Measurements from ENCODE around the gene DNMT1. TPM values are rescaled to one million over a fixed set of nuclear protein-coding genes. Genes with fewer than 3 reads are reported as not detected.
"Not testable (repeated sequence)": the region's sequence is repeated elsewhere in the genome, so short reads cannot be mapped to it uniquely, and the experiment has no call there.

The DNMT1 gene
- total RNA-seq, result 53.0 TPM

DNA sequence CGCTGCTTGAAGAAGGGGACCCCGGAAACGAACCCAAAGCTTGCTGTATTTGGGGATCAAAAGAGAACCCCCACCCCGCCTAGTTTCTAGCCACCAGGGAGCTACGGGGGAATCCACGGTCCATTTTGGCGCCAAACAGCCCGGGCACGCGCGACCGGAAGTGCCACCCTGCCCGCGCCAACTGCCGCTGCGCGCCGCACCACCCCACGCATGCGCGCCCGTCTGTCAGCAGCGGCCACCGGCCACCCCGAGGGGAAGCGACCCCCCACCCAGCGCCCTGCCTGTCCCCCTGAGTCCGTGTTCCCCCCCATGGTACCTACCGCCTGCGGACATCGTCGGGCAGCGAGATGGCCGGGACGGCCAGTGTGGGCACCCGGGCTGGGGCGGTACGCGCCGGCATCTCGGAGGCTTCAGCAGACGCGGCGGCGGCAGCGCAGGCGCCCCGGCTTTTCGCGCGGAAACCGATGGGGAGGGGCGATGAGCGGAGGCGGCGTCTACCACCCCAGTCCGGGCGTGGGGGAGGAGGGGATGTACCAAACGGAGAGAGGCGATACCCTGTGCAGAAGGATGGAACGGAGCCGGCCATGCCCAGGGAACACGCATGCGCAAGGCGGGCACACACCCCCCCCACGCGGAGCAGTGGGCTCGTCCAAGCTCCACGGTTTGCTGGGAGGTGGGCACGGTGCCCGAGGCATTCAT, at the start of gene DNMT1:
Gene DNMT1 (minus strand): TSS at position 454 of the 699 bp plus-strand sequence. CDS start 54 bp downstream, at position 400.
- no peaks in the 10 kb centered on the region for H3K9me3 ChIP-seq (ENCODE audit: low read depth, low read length)
- no peaks in the 10 kb centered on the region for H3K27me3 ChIP-seq (ENCODE audit: insufficient read depth, low read length)
- peaks cover 49% of the 10 kb centered on the region for H3K4me1 ChIP-seq (ENCODE audit: insufficient read depth, low read length)
- H3K4me3 ChIP-seq (ENCODE audit: low read length), result peak within 1 kb of the TSS; percentile 90

DNA sequence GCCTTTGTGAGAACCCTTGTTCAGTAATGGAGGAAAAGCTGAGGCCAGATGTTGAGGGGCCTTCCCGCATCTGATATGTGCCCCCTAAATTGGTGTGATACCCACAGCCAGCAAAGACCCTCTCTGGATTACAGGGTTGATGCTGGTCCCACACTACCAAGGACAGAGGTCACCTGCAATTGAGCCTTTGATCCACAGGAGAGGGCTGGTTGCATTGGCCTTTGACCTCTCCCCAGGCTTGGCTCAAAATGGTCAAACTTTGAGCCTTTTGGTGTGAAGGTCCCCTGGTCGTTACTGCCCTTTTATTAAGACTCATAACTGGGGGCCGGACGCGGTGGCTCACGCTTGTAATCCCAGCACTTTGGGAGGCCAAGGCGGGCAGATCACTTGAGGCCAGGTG, 48.9 kb upstream of the DNMT1 start:
- no peaks in the 10 kb centered on the region for H3K4me1 ChIP-seq (ENCODE audit: insufficient read depth, low read length)
- no peaks in the 10 kb centered on the region for H3K9me3 ChIP-seq (ENCODE audit: low read depth, low read length)
- H3K27me3 ChIP-seq (ENCODE audit: insufficient read depth, low read length), result no peaks in the 10 kb centered on the region
- no peak overlapping the region for H3K4me3 ChIP-seq (ENCODE audit: low read length)

DNA sequence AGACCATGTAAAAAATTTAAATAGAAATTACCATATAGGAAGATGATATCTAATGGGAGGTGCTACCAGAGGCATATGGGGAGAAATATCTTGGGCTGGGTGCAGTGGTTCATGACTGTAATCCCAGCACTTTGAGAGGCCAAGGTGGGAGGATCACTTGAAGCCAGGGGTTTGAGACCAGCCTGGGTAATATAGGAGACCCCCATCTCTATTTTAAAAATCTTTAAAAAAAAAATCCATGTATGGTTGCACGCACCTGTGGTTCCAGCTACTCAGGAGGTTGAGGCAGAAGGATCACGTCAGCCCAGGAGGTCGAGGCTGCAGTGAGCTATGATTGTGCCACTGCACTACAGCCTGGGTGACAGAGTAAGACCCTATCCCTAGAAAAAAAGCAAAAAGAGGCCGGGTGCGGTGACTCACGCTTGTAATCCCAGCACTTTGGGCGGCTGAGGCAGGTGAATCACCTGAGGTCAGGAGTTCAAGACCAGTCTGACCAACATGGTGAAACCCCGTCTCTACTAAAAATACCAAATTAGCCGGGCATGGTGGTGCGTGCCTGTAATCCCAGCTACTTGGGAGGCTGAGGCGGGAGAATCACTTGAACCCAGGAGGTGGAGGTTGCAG, 47.2 kb upstream of the DNMT1 start:
- H3K4me3 ChIP-seq (ENCODE audit: low read length); H3K27me3 ChIP-seq (ENCODE audit: insufficient read depth, low read length); H3K4me1 ChIP-seq (ENCODE audit: insufficient read depth, low read length); H3K9me3 ChIP-seq (ENCODE audit: low read depth, low read length): not testable (repeated sequence)

DNA sequence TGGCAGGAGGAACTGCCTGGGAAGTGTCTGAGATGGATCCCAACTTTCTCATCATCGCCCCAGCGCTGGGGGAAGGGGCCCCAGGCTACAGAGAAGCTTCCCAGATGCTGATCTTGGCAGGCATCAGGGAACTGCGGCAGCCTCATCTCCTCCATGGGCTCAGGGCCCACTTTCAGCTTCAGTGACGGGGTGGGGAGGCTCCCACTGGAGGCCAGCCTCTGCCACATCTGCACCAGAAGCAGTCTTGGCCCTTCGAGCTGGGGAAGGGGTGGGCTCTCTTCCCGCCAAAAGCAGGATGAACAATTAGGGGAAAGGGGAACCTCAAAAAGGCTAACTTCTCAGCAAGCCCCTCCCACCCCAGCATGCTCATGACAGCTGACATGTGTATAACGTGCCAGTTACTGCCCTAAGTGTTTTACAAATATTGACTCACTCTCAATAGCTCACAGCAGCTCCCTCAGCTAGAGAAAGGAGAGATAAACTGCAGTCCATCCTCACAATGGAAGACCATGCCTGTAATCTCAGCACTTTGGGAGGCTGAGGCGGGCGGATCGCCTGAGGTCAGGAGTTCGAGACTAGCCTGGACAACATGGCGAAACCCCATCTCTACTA, 43.5 kb upstream of the DNMT1 start:
- Histone ChIP-seq H3K9me3 (ENCODE audit: low read depth, low read length) (no peaks in the 10 kb centered on the region), H3K4me3 (ENCODE audit: low read length) (no peak overlapping the region), H3K4me1 (ENCODE audit: insufficient read depth, low read length) (peaks cover 26% of the 10 kb centered on the region), H3K27me3 (ENCODE audit: insufficient read depth, low read length) (no peaks in the 10 kb centered on the region)

DNA sequence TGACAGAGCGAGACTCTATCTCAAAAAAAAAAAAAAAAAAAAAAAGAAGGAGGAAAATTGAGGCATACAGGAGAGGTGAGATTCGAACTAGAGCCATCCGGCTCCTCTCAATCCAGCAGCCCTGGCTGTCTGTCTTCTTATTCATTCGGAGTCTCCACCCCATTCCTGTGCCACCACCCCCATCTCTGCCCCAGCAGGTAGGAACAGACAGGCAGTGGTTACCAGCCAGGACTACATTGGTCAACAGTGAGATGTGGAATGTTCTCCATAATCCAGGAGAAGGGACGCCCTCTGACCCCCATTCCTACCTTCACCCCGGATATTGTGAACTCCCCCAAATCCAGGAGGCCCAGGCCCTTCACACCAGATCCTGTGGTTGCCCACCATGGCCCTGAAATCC, 42.9 kb upstream of the DNMT1 start:
- Histone ChIP-seq H3K27me3 (ENCODE audit: insufficient read depth, low read length) (no peaks in the 10 kb centered on the region), H3K4me1 (ENCODE audit: insufficient read depth, low read length) (peaks cover 26% of the 10 kb centered on the region), H3K4me3 (ENCODE audit: low read length) (no peak overlapping the region), H3K9me3 (ENCODE audit: low read depth, low read length) (no peaks in the 10 kb centered on the region)

DNA sequence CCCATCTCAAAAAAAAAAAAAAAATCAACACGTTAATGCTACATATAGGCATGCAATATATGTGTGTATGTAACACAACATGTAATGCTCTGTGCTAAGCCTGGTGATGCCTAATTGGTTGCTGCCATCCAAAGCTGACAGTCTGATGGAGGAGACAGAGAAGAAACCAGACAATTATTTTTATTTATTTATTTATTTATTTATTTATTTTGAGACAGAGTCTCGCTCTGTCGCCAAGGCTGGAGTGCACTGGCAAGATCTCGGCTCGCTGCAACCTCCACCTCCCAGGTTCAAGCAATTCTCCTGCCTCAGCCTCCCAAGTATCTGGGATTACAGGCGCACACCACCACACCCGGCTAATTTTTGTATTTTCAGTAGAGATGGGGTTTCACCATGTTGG, 40.7 kb upstream of the DNMT1 start:
- H3K27me3 ChIP-seq (ENCODE audit: insufficient read depth, low read length); H3K4me3 ChIP-seq (ENCODE audit: low read length); H3K9me3 ChIP-seq (ENCODE audit: low read depth, low read length): not testable (repeated sequence)
- H3K4me1 ChIP-seq (ENCODE audit: insufficient read depth, low read length), result peaks cover 29% of the 10 kb centered on the region

DNA sequence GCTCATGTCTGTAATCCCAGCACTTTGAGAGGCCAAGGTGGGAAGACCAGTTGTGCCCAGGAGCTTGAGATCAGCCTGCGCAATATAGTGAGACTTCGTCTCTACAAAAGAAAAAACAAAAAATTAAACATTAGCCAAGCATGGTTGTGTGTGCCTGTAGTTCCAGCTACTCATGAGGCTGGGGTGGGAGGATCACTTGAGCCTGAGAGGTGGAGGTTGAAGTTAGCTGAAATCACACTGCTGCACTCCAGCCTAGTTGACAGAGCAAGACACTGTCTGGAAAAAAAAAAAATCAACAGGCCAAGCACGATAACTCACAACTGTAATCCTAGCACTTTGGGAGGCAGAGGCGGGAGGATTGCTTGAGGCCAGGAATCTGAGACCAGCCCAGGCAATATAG, 40.2 kb upstream of the DNMT1 start:
- H3K9me3 ChIP-seq (ENCODE audit: low read depth, low read length), result no peaks in the 10 kb centered on the region
- no peaks in the 10 kb centered on the region for H3K27me3 ChIP-seq (ENCODE audit: insufficient read depth, low read length)
- peaks cover 33% of the 10 kb centered on the region for H3K4me1 ChIP-seq (ENCODE audit: insufficient read depth, low read length)
- no peak overlapping the region for H3K4me3 ChIP-seq (ENCODE audit: low read length)

DNA sequence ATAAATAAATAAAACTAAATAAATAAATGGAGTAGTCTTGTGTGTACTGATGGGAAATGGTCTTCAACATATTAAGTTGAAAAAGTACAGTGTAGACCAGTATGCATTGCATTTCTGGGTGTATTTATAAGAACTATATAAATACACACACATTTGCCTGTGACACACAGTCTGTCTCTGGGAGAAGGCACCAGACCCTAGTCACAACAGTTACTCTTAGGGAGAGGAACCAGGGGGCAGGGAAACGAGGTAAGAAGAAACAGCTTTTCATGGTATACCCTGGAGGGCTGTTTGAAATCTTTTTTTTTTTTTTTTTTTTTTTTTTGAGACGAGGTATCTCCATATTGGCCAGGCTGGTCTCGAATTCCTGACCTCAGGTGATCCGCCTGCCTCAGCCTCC, 39.2 kb upstream of the DNMT1 start:
- H3K4me3 ChIP-seq (ENCODE audit: low read length), result no peak overlapping the region
- no peaks in the 10 kb centered on the region for H3K27me3 ChIP-seq (ENCODE audit: insufficient read depth, low read length)
- H3K4me1 ChIP-seq (ENCODE audit: insufficient read depth, low read length), result peaks cover 42% of the 10 kb centered on the region
- no peaks in the 10 kb centered on the region for H3K9me3 ChIP-seq (ENCODE audit: low read depth, low read length)

DNA sequence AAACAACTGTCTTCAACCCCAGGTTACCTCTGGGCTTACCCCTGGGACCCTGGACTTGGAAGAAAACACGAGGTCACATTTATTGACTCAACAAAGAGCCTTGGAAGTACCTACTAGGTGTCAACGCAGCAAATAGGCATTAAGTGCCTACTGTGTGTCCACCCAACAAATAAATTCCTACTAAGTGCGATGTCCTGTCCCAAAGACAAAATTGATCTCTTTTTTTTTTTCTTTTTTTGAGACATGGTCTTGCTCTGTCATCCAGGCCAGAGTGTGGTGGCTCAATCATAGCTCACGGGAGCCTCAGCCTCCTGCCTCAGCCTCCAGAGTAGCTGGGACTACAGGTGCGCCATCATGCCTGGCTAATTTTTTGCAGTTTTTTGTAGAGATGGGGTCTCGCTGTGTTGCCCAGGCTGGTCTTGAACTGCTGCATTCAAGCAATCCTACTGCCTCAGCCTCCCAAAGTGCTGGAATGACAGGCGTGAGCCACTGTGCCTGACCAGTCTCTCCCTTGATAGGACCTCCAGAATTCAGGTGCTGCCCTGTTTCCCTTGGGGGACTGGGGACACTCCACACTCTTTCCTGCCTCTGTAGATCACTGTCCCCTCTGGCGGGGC, 37.0 kb upstream of the DNMT1 start:
- no peaks in the 10 kb centered on the region for H3K9me3 ChIP-seq (ENCODE audit: low read depth, low read length)
- H3K4me1 ChIP-seq (ENCODE audit: insufficient read depth, low read length), result peaks cover 46% of the 10 kb centered on the region
- H3K4me3 ChIP-seq (ENCODE audit: low read length), result no peak overlapping the region
- H3K27me3 ChIP-seq (ENCODE audit: insufficient read depth, low read length), result no peaks in the 10 kb centered on the region

DNA sequence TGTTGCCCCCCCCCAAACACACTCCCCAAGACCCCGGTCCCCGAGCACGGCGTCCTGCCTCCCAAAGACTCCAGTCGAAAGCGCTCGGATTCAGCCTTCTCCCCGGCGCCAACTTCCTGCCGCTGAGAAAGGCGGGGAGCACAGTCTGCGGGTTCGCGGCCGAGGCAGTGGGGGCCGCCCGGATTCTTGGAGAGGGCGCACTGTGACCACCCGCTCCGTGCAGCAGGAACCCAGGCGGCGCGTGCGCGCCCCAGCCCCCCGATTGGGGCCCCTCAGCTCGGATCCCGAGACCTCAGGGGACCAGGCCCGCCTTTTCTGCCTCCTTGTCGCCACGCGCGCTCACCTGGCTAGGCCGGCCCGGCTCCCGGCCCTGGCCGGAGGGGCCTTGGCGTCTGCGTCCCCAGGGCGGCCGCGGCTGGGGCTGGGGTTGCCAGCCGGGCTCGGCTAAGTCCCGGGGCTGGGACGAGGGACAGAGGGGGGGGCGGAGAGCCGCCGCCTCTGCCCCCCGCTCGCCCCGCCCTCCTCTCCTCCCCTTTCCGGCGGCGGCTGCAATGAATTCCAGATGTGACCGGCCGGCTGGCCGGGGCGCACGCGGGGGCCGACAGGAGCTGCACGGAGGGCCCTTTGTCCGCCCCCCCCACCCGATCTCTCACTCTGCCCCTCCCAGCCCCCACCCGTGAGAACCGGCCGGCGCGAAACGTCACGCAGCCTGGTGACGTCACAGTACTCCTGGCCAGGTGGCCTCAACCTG, 36.3 kb upstream of the DNMT1 start, which contains the start of gene S1PR2:
Gene S1PR2 (minus strand): TSS at position 471 of the 751 bp plus-strand sequence. CDS start 6,426 bp downstream, outside the sequence.
- H3K4me1 ChIP-seq (ENCODE audit: insufficient read depth, low read length), result peaks cover 39% of the 10 kb centered on the region
- no peaks in the 10 kb centered on the region for H3K9me3 ChIP-seq (ENCODE audit: low read depth, low read length)
- H3K27me3 ChIP-seq (ENCODE audit: insufficient read depth, low read length), result no peaks in the 10 kb centered on the region
- H3K4me3 ChIP-seq (ENCODE audit: low read length), result peak within 1 kb of the TSS; percentile 60

DNA sequence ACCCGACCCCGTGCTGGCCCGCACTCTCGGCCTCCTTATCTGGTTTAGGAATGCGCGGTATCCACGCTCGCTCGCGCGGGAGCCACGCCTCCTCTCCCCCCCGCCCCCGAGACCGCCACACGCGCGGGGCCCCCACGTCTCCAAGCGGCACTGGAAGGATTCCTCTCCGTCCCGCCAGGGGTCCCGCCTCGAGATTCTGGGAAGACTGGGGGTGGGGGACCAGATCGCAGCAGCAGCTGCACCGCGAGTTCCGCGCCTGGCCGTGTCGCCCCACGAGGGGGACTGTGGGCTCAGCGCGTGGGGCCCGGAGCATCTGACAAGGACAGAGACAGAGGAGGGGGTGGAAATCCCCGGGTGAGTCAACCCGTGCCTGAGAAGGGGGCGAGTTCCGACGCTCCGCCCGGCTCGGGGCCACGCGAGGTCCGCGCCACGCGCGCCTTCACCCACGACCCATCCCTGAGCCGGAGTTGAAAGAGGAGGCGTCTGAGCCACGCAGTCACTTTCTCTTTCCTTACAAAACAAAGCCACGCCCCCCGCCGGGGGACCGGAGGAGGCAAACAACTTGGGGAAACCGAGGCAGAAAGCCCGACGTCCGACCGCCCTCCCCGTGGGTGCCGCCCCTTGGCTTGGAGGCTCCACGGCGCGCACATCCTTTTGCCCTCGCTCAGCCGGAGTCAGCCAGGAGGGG, 35.6 kb upstream of the DNMT1 start:
- Histone ChIP-seq H3K4me1 (ENCODE audit: insufficient read depth, low read length) (peaks cover 32% of the 10 kb centered on the region), H3K9me3 (ENCODE audit: low read depth, low read length) (no peaks in the 10 kb centered on the region), H3K27me3 (ENCODE audit: insufficient read depth, low read length) (no peaks in the 10 kb centered on the region), H3K4me3 (ENCODE audit: low read length) (peak overlapping the region; percentile 60)

DNA sequence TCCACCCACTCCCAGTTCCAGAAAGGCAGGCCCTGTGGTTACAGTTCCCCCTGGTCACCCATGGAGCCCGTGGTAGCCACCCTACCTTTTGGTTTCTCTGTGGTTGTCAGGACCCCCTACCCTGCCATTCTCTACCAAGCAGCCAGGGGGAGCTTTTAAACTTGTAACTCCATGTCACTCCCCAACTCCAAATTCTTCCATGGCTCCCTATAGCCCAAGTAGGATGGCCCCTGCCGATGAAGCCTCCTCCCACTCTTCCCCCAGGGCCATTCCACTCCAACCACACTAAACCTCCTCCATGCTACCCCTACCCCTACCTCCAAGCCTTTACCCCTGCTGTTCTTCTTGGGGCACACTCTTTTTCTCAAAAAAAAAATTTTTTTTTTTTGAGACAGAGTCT, 34.2 kb upstream of the DNMT1 start:
- Histone ChIP-seq H3K9me3 (ENCODE audit: low read depth, low read length) (no peaks in the 10 kb centered on the region), H3K4me1 (ENCODE audit: insufficient read depth, low read length) (peaks cover 25% of the 10 kb centered on the region), H3K27me3 (ENCODE audit: insufficient read depth, low read length) (no peaks in the 10 kb centered on the region), H3K4me3 (ENCODE audit: low read length) (no peak overlapping the region)

DNA sequence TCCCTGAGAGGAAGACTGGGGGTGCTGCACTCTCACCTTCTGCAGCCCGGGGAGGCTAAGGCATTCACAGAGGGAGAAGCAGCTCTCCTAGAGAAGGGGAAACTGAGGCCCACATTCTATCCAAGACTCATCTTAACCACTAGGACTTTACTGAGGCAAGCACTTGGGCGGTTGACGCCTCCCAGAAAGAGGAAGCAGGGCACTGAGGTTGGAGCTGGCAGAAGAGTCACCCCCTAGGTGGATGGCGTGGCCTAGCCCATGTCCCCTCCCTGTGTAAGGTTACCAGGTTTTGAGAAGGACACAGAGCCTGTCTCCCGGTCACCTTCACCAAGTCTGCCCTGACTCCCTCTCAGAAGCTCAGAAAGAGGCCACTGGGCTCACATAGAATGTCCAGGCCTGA, 33.6 kb upstream of the DNMT1 start:
- no peaks in the 10 kb centered on the region for H3K9me3 ChIP-seq (ENCODE audit: low read depth, low read length)
- peaks cover 25% of the 10 kb centered on the region for H3K4me1 ChIP-seq (ENCODE audit: insufficient read depth, low read length)
- no peaks in the 10 kb centered on the region for H3K27me3 ChIP-seq (ENCODE audit: insufficient read depth, low read length)
- no peak overlapping the region for H3K4me3 ChIP-seq (ENCODE audit: low read length)

Data from mononuclear cell (primary cell).